Sigmoid colon (tissue), 4 donors: ENCODE results near the gene G6PC1.

Experiments
- CTCF ChIP-seq, 4 experiments: fragments of 450-650 bp in 3 of 4; fragments of 200-600 bp in 1 of 4; IDR thresholded peaks; one replicate each; pipeline ENCODE4 v1.5.1; 2016 to 2019; ENCODE audit warnings: antibody characterized with exemption in 4 of 4, mild to moderate bottlenecking in 3 of 4, moderate library complexity in 2 of 4
- EP300 ChIP-seq, 4 donors: sonication (generic); formaldehyde crosslinking; IDR thresholded peaks; one replicate each; pipeline ENCODE4 v1.6.1; 2017; ENCODE audit warnings: antibody characterized with exemption in 4 of 4
- POLR2A ChIP-seq, 2 donors: fragments of 450-650 bp; IDR thresholded peaks; one replicate each; pipeline ENCODE4 v1.6.1; 2016; ENCODE audit warnings: antibody characterized with exemption in 2 of 2, mild to moderate bottlenecking in 2 of 2, moderate library complexity in 2 of 2

GRCh38 chr17:42904110-42904469 is 3.5 kb downstream of the G6PC1 start:
- TF ChIP-seq CTCF (IDR thresholded peaks at IDR 0.05) (no peak), POLR2A (IDR thresholded peaks at IDR 0.05) (no peak), EP300 (IDR thresholded peaks at IDR 0.05) (no peak)
